Measurements from ENCODE around the gene RFC3. TPM values are rescaled to one million over a fixed set of nuclear protein-coding genes. Genes with fewer than 3 reads are reported as not detected.
"Not testable (repeated sequence)": the region's sequence is repeated elsewhere in the genome, so short reads cannot be mapped to it uniquely, and the experiment has no call there.

The RFC3 gene
- total and polyA plus RNA-seq, 12 donors = 4.4 to 33.8 (median 16.6) TPM

DNA sequence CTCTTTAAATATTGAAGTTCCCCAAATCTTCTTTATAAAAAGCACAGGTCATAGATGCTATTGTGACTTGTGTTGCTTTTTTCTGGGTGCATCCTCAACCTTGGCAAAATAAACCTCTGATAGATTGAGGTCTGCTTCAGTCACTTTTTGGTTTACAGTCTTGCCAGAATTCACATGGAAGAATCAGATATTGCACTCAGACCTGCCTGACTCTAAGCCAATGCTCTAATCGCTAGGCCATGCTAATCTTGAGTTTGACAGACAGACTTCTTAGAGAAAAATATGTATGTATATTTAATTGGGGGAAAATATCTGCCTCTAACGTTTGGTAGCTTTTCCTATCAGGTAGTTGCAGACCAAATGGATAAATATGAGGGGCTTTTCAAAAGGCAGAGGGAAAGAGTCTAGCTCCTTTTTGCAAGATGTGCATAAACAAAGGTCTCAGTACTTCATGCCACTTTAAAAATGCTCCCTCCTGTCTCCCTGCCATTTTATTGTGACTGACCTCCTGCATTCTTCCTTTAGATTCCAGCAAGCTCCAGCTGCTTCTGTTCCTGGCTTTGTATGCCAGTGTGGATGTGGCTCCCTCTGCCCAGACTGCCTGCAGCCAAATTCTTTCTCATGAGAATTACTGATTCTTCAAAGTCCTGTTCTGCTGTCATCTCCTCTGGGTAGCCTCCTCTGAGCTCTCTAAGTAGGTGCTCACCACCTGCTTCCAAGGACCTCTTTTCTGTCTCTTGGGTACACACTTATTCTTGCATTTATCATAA lies 42.4 kb upstream of the RFC3 start:
- Histone ChIP-seq H3K4me3 (no peak overlapping the region), H3K9me3 (replicated peaks in 1 of 3) (no peaks in the 10 kb centered on the region), H3K36me3 (replicated peaks in 1 of 2) (no peaks in the 10 kb centered on the region), H3K27ac (no peak overlapping the region), H3K4me1 (replicated peaks in 1 of 2) (no peaks in the 10 kb centered on the region), H3K27me3 (no peaks in the 10 kb centered on the region)
- DNase-seq = no peak
- intact Hi-C loops (cut with DNase I) = no loop called here
- no peak for TF ChIP-seq POLR2A (IDR thresholded peaks at IDR 0.05)
- TF ChIP-seq CTCF (IDR thresholded peaks at IDR 0.05) = no peak
- WGBS, 4 donors = 57 to 76% (median 65%) methylated on average over 2 of the region's 2 CpGs

DNA sequence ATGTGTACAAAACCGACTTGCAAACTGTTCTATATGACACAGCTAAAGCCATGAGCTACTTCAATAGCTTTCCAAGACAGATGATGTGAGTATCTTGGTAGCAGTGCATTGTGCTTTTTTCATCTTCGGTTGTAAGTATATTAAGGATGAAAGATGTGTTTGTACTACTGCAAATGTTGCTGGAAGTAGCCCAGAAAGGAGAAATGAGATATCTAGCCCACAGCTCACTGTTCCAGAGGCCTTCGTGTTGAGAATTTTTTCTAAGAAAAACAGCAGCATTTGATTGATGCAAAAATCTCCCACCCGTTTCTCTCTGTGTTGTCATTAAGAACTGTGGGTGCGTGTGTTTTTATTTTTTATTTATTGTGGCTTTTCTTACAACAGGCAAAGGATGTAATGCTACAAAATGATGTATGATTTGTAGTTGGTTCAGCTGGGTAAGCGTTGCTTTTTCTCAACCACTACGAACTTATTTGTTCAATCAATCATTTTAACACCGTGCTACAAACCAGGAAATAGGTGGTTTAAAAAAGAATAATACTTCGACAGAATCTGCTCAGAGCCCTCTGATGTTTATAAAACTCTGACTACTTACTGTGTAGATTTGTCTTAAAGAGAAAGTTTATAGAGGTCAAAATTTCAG lies 41.6 kb upstream of the RFC3 start:
- H3K36me3 ChIP-seq (replicated peaks in 1 of 2) = no peaks in the 10 kb centered on the region
- DNase-seq = no peak
- intact Hi-C loops (cut with DNase I) = no loop called here
- TF ChIP-seq POLR2A (IDR thresholded peaks at IDR 0.05) (no peak), CTCF (IDR thresholded peaks at IDR 0.05) (no peak)
- H3K27me3 ChIP-seq = no peaks in the 10 kb centered on the region
- H3K27ac ChIP-seq = no peak overlapping the region
- H3K9me3 ChIP-seq (replicated peaks in 1 of 3) = no peaks in the 10 kb centered on the region
- 53 to 64% (median 59%) methylated on average over 9 of the region's 9 CpGs for WGBS, 4 donors
- H3K4me3 ChIP-seq = no peak overlapping the region
- H3K4me1 ChIP-seq (replicated peaks in 1 of 2) = no peaks in the 10 kb centered on the region

DNA sequence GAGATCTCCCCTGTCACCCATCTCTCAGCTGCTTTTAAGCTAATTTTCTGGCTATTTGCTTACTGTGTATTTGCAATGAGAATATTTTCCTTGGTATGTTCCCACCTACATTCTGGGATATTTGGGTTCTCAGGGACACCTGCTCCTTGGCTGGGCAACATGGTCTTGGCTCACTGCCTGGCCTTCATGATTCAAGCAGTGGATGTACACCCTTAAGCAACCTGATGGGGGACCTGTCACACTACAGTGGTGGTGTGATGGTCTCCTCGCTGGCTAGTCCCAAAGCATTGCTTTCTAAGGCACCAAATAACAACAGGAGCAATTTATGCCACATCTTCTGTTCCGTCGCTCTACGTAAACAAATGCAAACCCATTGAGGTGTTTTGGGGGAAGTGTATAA lies 35.3 kb upstream of the RFC3 start:
- H3K4me1 ChIP-seq (replicated peaks in 1 of 2) = peaks cover 0 to 2% of the 10 kb centered on the region in 2 donors
- H3K4me3 ChIP-seq = no peak overlapping the region
- TF ChIP-seq POLR2A (IDR thresholded peaks at IDR 0.05) (no peak), CTCF (IDR thresholded peaks at IDR 0.05) (no peak)
- H3K27me3 ChIP-seq = no peaks in the 10 kb centered on the region
- no peaks in the 10 kb centered on the region for H3K36me3 ChIP-seq (replicated peaks in 1 of 2)
- no peak overlapping the region for H3K27ac ChIP-seq
- H3K9me3 ChIP-seq (replicated peaks in 1 of 3) = no peaks in the 10 kb centered on the region
- WGBS, 4 donors = 71 to 82% (median 75%) methylated on average over 4 of the region's 4 CpGs
- intact Hi-C loops (cut with DNase I) = no loop called here
- peak in 1 of 7 donors; percentile 6 for DNase-seq

- H3K27ac ChIP-seq; H3K4me1 ChIP-seq (replicated peaks in 1 of 2); H3K27me3 ChIP-seq; H3K4me3 ChIP-seq; H3K9me3 ChIP-seq (replicated peaks in 1 of 3); intact Hi-C loops (cut with DNase I); H3K36me3 ChIP-seq (replicated peaks in 1 of 2); DNase-seq: not testable (repeated sequence)
- WGBS, 4 donors = 39 to 72% (median 41%) methylated on average over 4 of the region's 4 CpGs
Observed at GRCh38 chr13:33783212-33783611, 34.7 kb upstream of the RFC3 start.

All from adrenal gland (tissue), 12 donors.